ENCODE results near the gene HSPA1A. TPM values are rescaled to one million over a fixed set of nuclear protein-coding genes. Genes with fewer than 3 reads are reported as not detected.

HSPA1A gene
- total RNA-seq, 8 experiments from 2014 or later, result 29.3 to 514 (median 92.4) TPM

- Histone ChIP-seq H3K4me1 (replicated peaks in 1 of 2) (peaks cover 13 to 17% of the 10 kb centered on the region in 2 donors), H3K4me3 (no peak overlapping the region), H3K27ac (peak overlapping the region; percentile 25 to 51)
- 94 to 100% methylated on average over 2 to 3 of the region's 14 CpGs; no CpG with 5 or more reads in 8 of the 10 experiments for WGBS, 10 experiments
- ATAC-seq (replicated peaks in 6 of 8), result peak; percentile 10 to 70 (median 65)
- in situ Hi-C loops (cut with MboI; ENCODE audit: low pct_unique_long_range_greater_than_20kb in 2 of 9, low sequenced_read_pairs in 9 of 9, unreplicated experiment in 9 of 9), result no loop called here
Observed at GRCh38 chr6:31776485-31776988, 38.8 kb upstream of the HSPA1A start.

- peak; percentile 76 to 92 (median 86) for ATAC-seq (replicated peaks in 6 of 8)
- Histone ChIP-seq H3K4me3 (no peak within 1 kb of the TSS), H3K27ac (peak within 1 kb of the TSS; percentile 25 to 51), H3K4me1 (replicated peaks in 1 of 2) (peaks cover 13 to 17% of the 10 kb centered on the region in 2 donors)
- in situ Hi-C loops (cut with MboI; ENCODE audit: low pct_unique_long_range_greater_than_20kb in 2 of 9, low sequenced_read_pairs in 9 of 9, unreplicated experiment in 9 of 9), result no loop called here
- 0% methylated on average over 2 of the region's 15 CpGs; no CpG with 5 or more reads in 9 of the 10 experiments for WGBS, 10 experiments
Observed at GRCh38 chr6:31776989-31777666, 38.2 kb upstream of the HSPA1A start, which contains the start of gene VWA7. TSS of gene VWA7 (minus strand) at chr6:31777328. CDS start at chr6:31776779, 549 bp downstream.

GRCh38 chr6:31777667-31778050, 37.7 kb upstream of the HSPA1A start:
- in situ Hi-C loops (cut with MboI; ENCODE audit: low pct_unique_long_range_greater_than_20kb in 2 of 9, low sequenced_read_pairs in 9 of 9, unreplicated experiment in 9 of 9), result no loop called here
- H3K4me1 ChIP-seq (replicated peaks in 1 of 2), result peaks cover 13 to 17% of the 10 kb centered on the region in 2 donors
- no peak for ATAC-seq (replicated peaks in 6 of 8)
- H3K27ac ChIP-seq, result no peak overlapping the region
- no peak overlapping the region for H3K4me3 ChIP-seq
- WGBS, 10 experiments, result 90 to 100% (median 100%) methylated on average over 1 to 3 of the region's 5 CpGs; no CpG with 5 or more reads in 7 of the 10 experiments

- Histone ChIP-seq H3K4me3 (no peak overlapping the region), H3K4me1 (replicated peaks in 1 of 2) (peaks cover 13 to 17% of the 10 kb centered on the region in 2 donors), H3K27ac (no peak overlapping the region)
- 83 to 100% (median 100%) methylated on average over 1 of the region's 5 CpGs; no CpG with 5 or more reads in 5 of the 10 experiments for whole genome bisulfite sequencing, 10 experiments
- in situ Hi-C loops (cut with MboI; ENCODE audit: low pct_unique_long_range_greater_than_20kb in 2 of 9, low sequenced_read_pairs in 9 of 9, unreplicated experiment in 9 of 9), result no loop called here
- no peak for ATAC-seq (replicated peaks in 6 of 8)
Observed at GRCh38 chr6:31778193-31778592, 37.1 kb upstream of the HSPA1A start.

GRCh38 chr6:31778999-31779885, 36.1 kb upstream of the HSPA1A start:
- H3K4me1 ChIP-seq (replicated peaks in 1 of 2), result peaks cover 13 to 17% of the 10 kb centered on the region in 2 donors
- ATAC-seq (replicated peaks in 6 of 8), result no peak
- 93 to 100% (median 94%) methylated on average over 1 to 8 of the region's 43 CpGs; no CpG with 5 or more reads in 7 of the 10 experiments for WGBS, 10 experiments
- no peak overlapping the region for H3K27ac ChIP-seq
- in situ Hi-C loops (cut with MboI; ENCODE audit: low pct_unique_long_range_greater_than_20kb in 2 of 9, low sequenced_read_pairs in 9 of 9, unreplicated experiment in 9 of 9), result no loop called here
- H3K4me3 ChIP-seq, result no peak overlapping the region

GRCh38 chr6:31779908-31780307, 35.4 kb upstream of the HSPA1A start:
- in situ Hi-C loops (cut with MboI; ENCODE audit: low pct_unique_long_range_greater_than_20kb in 2 of 9, low sequenced_read_pairs in 9 of 9, unreplicated experiment in 9 of 9), result no loop called here
- no peak for ATAC-seq (replicated peaks in 6 of 8)
- Histone ChIP-seq H3K4me1 (replicated peaks in 1 of 2) (peaks cover 13 to 17% of the 10 kb centered on the region in 2 donors), H3K4me3 (no peak overlapping the region), H3K27ac (no peak overlapping the region)
- WGBS, 10 experiments, result 90 to 100% (median 94%) methylated on average over 2 to 8 of the region's 10 CpGs; no CpG with 5 or more reads in 6 of the 10 experiments

GRCh38 chr6:31780507-31781243, 34.7 kb upstream of the HSPA1A start:
- in situ Hi-C loops (cut with MboI; ENCODE audit: low pct_unique_long_range_greater_than_20kb in 2 of 9, low sequenced_read_pairs in 9 of 9, unreplicated experiment in 9 of 9), result no loop called here
- H3K4me3 ChIP-seq, result no peak overlapping the region
- no peak for ATAC-seq (replicated peaks in 6 of 8)
- 83 to 100% (median 93%) methylated on average over 1 to 11 of the region's 20 CpGs; no CpG with 5 or more reads in 5 of the 10 experiments for WGBS, 10 experiments
- H3K27ac ChIP-seq, result no peak overlapping the region
- peaks cover 13 to 17% of the 10 kb centered on the region in 2 donors for H3K4me1 ChIP-seq (replicated peaks in 1 of 2)

- H3K27ac ChIP-seq, result no peak overlapping the region
- 80 to 100% (median 99%) methylated on average over 1 to 6 of the region's 23 CpGs; no CpG with 5 or more reads in 4 of the 10 experiments for WGBS, 10 experiments
- ATAC-seq (replicated peaks in 6 of 8), result no peak
- in situ Hi-C loops (cut with MboI; ENCODE audit: low pct_unique_long_range_greater_than_20kb in 2 of 9, low sequenced_read_pairs in 9 of 9, unreplicated experiment in 9 of 9), result no loop called here
- peaks cover 13 to 15% of the 10 kb centered on the region in 2 donors for H3K4me1 ChIP-seq (replicated peaks in 1 of 2)
- no peak overlapping the region for H3K4me3 ChIP-seq
Observed at GRCh38 chr6:31781244-31782125, 33.9 kb upstream of the HSPA1A start.

- ATAC-seq (replicated peaks in 6 of 8), result peak in 2 of 8 experiments; percentile 6 to 38
- Histone ChIP-seq H3K4me1 (replicated peaks in 1 of 2) (peaks cover 5 to 7% of the 10 kb centered on the region in 2 donors), H3K27ac (no peak overlapping the region), H3K4me3 (no peak overlapping the region)
- 20 to 100% (median 93%) methylated on average over 1 to 7 of the region's 32 CpGs; no CpG with 5 or more reads in 4 of the 10 experiments for WGBS, 10 experiments
- in situ Hi-C loops (cut with MboI; ENCODE audit: low pct_unique_long_range_greater_than_20kb in 2 of 9, low sequenced_read_pairs in 9 of 9, unreplicated experiment in 9 of 9), result no loop called here
Observed at GRCh38 chr6:31782126-31782855, 33.1 kb upstream of the HSPA1A start.

- ATAC-seq (replicated peaks in 6 of 8), result no peak
- in situ Hi-C loops (cut with MboI; ENCODE audit: low pct_unique_long_range_greater_than_20kb in 2 of 9, low sequenced_read_pairs in 9 of 9, unreplicated experiment in 9 of 9), result no loop called here
- 80 to 100% (median 97%) methylated on average over 1 to 5 of the region's 15 CpGs; no CpG with 5 or more reads in 2 of the 10 experiments for WGBS, 10 experiments
- Histone ChIP-seq H3K4me1 (replicated peaks in 1 of 2) (no peaks in the 10 kb centered on the region), H3K27ac (no peak overlapping the region), H3K4me3 (no peak overlapping the region)
Observed at GRCh38 chr6:31784098-31784925, 31.0 kb upstream of the HSPA1A start.

- H3K27ac ChIP-seq, result no peak overlapping the region
Observed at GRCh38 chr6:31785475-31785874, 29.9 kb upstream of the HSPA1A start.

More at GRCh38 chr6:31785475-31785874, 29.9 kb upstream of the HSPA1A start:
- 84 to 100% (median 98%) methylated on average over 1 to 10 of the region's 11 CpGs; no CpG with 5 or more reads in 4 of the 10 experiments for WGBS, 10 experiments
- no peak for ATAC-seq (replicated peaks in 6 of 8)
- no peaks in the 10 kb centered on the region for H3K4me1 ChIP-seq (replicated peaks in 1 of 2)
- no peak overlapping the region for H3K4me3 ChIP-seq
- in situ Hi-C loops (cut with MboI; ENCODE audit: low pct_unique_long_range_greater_than_20kb in 2 of 9, low sequenced_read_pairs in 9 of 9, unreplicated experiment in 9 of 9), result no loop called here
